ENCODE results near the gene DGKQ. TPM values are rescaled to one million over a fixed set of nuclear protein-coding genes. Genes with fewer than 3 reads are reported as not detected.

Gene DGKQ
- total RNA-seq, 2 donors from 2014 or later, result 18.6 to 24.0 TPM

DNA sequence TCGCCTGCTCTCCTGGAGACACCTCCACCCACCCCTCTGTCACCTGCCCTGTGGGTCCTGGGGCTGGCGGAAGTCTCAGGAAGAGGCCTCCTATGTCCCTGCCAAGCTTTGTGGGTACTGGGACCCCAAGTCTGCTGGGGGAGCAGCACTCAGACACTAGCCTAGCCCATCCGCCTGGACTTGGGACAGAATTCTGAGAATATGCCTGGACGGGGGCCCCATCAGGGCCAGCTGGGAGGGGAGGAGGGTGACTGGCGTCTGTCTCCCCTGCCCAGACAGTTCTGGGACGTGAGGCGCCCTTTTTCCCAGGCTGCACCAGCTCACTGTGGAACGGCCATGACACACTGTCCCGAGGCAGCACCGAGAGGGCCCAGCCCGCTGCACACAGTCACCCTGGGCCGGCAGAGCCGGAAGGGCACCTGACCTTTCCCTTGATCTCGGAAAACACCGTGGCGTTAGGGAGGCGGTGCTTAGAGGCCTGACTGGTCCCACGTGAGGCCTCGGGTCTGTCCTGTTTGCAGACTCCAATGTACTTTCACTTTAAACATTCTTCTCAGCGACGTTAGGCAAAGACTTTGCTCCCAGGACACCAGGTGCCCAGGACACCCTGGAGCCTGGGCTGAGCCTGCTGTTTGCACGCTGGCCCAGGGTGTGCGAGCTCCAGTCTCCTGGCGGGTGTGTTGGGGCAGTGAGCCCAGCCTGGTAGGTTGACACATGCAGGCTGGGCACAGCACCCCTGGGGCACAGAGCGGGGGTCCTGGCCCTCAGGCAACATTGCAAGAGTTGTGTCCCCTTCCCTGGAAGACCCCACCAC is 19.1 kb upstream of the DGKQ start:
- no peak overlapping the region for H3K4me3 ChIP-seq
- H3K27ac ChIP-seq, result no peak overlapping the region
- TF ChIP-seq, protein P1, sequence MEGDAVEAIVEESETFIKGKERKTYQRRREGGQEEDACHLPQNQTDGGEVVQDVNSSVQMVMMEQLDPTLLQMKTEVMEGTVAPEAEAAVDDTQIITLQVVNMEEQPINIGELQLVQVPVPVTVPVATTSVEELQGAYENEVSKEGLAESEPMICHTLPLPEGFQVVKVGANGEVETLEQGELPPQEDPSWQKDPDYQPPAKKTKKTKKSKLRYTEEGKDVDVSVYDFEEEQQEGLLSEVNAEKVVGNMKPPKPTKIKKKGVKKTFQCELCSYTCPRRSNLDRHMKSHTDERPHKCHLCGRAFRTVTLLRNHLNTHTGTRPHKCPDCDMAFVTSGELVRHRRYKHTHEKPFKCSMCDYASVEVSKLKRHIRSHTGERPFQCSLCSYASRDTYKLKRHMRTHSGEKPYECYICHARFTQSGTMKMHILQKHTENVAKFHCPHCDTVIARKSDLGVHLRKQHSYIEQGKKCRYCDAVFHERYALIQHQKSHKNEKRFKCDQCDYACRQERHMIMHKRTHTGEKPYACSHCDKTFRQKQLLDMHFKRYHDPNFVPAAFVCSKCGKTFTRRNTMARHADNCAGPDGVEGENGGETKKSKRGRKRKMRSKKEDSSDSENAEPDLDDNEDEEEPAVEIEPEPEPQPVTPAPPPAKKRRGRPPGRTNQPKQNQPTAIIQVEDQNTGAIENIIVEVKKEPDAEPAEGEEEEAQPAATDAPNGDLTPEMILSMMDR (IDR thresholded peaks at IDR 0.05), result no peak
- H3K9me3 ChIP-seq, result no peaks in the 10 kb centered on the region
- no peaks in the 10 kb centered on the region for H3K36me3 ChIP-seq
- no peak for ATAC-seq (ENCODE audit: insufficient number of reproducible peaks, low FRiP score, low read depth)
- H3K27me3 ChIP-seq (replicated peaks; ENCODE audit: insufficient read depth), result peaks cover 1% of the 10 kb centered on the region
- H3K4me1 ChIP-seq (ENCODE audit: control insufficient read depth in 1 of 2, low read depth in 2 of 2), result peaks cover 5 to 10% of the 10 kb centered on the region in 2 donors
- DNase-seq (ENCODE audit: low spot score), result no peak

DNA sequence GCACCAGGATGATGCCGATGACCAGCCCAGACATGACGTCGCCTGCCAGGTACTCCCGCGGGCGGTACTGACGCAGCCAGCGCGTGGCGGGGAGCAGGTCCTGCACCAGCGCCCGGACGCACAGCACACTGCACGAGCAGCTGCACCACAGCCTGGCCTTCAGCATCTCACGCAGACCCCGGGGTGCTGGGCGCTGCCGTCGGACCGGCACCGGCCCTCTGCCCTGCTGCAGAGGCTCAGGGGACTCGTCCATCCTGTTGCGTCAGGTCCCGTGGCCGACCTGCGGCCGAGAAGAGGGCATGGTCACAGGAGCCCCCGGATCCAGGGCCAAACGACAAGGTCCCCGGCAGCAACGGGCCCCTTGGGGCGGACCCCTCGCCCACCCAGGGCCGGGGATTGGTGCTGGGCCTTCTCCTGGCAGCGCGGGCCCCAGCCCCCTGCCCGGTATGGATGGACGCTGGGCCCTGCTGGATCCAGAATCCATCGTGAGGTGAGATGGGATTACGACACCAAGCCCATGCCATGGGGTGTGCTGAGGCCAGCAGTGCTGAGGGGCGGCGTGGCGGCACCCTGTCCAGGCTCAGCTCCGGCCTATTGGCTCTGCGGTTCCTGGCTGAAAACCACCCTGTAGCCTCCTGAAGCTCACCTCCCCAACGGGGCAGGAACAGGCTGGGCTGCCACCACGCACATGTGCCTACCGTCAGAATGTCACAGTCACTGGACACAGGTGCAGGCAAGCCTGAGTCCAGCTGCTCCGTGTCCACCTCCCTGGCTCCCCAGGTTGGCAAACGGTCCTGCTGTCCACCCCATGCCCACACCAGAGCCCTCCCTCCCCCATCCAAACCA is 18.3 kb upstream of the DGKQ start:
- no peak for ATAC-seq (ENCODE audit: insufficient number of reproducible peaks, low FRiP score, low read depth)
- H3K9me3 ChIP-seq, result no peaks in the 10 kb centered on the region
- no peak overlapping the region for H3K27ac ChIP-seq
- peaks cover 7 to 13% of the 10 kb centered on the region in 2 donors for H3K4me1 ChIP-seq (ENCODE audit: control insufficient read depth in 1 of 2, low read depth in 2 of 2)
- TF ChIP-seq, protein P1 (IDR thresholded peaks at IDR 0.05), result no peak
- no peaks in the 10 kb centered on the region for H3K36me3 ChIP-seq
- H3K4me3 ChIP-seq, result no peak overlapping the region
- H3K27me3 ChIP-seq (replicated peaks; ENCODE audit: insufficient read depth), result no peaks in the 10 kb centered on the region
- no peak for DNase-seq (ENCODE audit: low spot score)

DNA sequence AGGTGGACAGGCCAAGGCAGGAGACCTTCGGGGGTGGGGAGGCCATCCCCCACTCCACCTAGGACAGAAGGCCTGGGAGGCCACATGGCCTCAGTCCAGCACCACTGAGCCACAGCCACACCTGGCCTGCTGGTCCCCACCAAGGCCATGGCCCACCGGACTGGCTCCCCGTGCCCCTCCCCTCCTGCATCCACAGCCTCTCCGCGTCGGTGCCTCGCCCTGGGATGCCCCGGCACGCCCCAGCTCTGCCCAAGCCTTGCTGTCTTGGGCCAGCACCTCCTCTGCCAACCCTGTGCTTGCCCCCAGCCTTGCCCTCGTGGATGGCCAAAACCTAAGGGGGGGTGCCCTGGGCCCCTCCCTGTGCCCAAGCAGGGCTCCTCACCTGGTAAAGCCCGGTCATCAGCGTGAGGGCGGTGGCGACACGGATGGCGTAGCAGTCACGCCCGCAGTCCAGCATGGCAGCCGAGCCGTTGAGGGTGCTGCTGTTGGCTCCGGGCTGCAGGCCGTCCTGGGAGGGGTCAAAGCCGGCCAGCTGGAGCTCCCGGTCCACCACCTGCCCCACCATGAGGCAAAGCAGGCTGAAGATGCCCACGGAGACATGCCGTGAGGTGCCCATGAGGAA is 17.5 kb upstream of the DGKQ start:
- Histone ChIP-seq H3K4me3 (no peak overlapping the region), H3K36me3 (no peaks in the 10 kb centered on the region), H3K27me3 (replicated peaks; ENCODE audit: insufficient read depth) (no peaks in the 10 kb centered on the region), H3K9me3 (no peaks in the 10 kb centered on the region), H3K27ac (no peak overlapping the region), H3K4me1 (ENCODE audit: control insufficient read depth in 1 of 2, low read depth in 2 of 2) (peaks cover 12 to 20% of the 10 kb centered on the region in 2 donors)
- ATAC-seq (ENCODE audit: insufficient number of reproducible peaks, low FRiP score, low read depth), result no peak
- TF ChIP-seq, protein P1 (IDR thresholded peaks at IDR 0.05), result no peak
- no peak for DNase-seq (ENCODE audit: low spot score)

DNA sequence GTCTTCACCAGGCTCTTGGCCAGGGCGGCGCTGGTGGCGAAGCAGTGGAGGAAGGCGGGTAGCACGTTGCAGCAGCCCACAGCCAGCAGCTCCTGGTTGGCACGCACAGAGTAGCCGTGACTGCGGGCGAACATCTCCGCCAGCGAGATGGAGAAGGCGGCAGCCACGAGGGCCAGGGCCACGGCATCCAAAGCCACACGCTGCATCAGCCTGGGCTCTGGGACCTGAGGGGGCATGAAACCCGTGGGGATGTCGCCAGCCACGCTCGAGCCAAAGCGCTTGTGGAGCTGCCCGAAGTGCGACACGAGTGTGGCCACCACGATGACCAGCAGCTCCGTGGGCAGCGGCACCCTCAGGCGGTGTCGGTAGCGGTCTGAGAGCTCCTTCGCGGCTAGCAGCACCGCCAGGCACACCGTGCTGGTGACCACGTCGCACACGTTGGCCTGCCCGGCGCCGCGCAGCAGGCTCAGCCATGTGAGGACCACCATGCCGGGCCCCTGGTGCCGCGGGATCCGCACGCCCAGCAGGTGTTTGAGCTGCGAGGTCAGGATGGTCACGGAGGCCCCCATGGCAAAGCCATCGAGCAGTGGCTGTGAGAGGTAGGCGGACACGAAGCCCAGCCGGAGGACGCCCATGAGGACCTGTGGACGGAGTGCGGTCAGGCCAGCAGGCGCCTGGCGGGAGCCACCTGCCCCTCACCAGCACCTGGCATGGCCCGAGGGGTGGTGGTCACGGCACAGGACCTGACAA is 16.5 kb upstream of the DGKQ start:
- no peaks in the 10 kb centered on the region for H3K36me3 ChIP-seq
- H3K27ac ChIP-seq, result no peak overlapping the region
- no peak for ATAC-seq (ENCODE audit: insufficient number of reproducible peaks, low FRiP score, low read depth)
- no peaks in the 10 kb centered on the region for H3K9me3 ChIP-seq
- H3K4me3 ChIP-seq, result no peak overlapping the region
- DNase-seq (ENCODE audit: low spot score), result no peak
- TF ChIP-seq, protein P1 (IDR thresholded peaks at IDR 0.05), result no peak
- H3K27me3 ChIP-seq (replicated peaks; ENCODE audit: insufficient read depth), result no peaks in the 10 kb centered on the region
- H3K4me1 ChIP-seq (ENCODE audit: control insufficient read depth in 1 of 2, low read depth in 2 of 2), result peaks cover 14 to 24% of the 10 kb centered on the region in 2 donors
